ENCODE measurements around the gene TSC22D4. TPM values are rescaled to one million over a fixed set of nuclear protein-coding genes. Genes with fewer than 3 reads are reported as not detected.
"Not testable (repeated sequence)": the region's sequence is repeated elsewhere in the genome, so short reads cannot be mapped to it uniquely, and the experiment has no call there.

TSC22D4 gene
- total RNA-seq, 2 experiments from 2014 or later = 92.6 to 94.2 TPM

GRCh38 chr7:100443096-100443840 is 35.7 kb downstream of the TSC22D4 start:
- intact Hi-C loops (cut with micrococcal nuclease) = no loop called here
- H3K27me3 Mint-ChIP-seq = no peaks in the 10 kb centered on the region
- ChIA-PET POLR2A (interaction anchor here (0.6 to 2.3 kb wide), 3 partner anchors 8 to 37 kb away, joined by 3 to 11 read pairs (median 3); partner anchors contain the start of gene PPP1R35), CTCF (interaction anchor here (0.9 to 3.8 kb wide), 3 partner anchors 11 to 116 kb away, joined by 3 to 17 read pairs (median 4); no protein-coding TSS in a partner anchor)
- no peak for TF ChIP-seq CTCF (IDR thresholded peaks at IDR 0.05)
- DNase-seq (no peak), ATAC-seq (no peak)
- H3K9me3 Mint-ChIP-seq = no peaks in the 10 kb centered on the region
- peak overlapping the region; percentile 3 for H3K27ac Mint-ChIP-seq
- no peak overlapping the region for H3K4me3 Mint-ChIP-seq
- no peaks in the 10 kb centered on the region for H3K36me3 Mint-ChIP-seq (ENCODE audit: low read depth)
- peaks cover 13% of the 10 kb centered on the region for H3K4me1 Mint-ChIP-seq (ENCODE audit: low read depth)

GRCh38 chr7:100441641-100442535 is 37.1 kb downstream of the TSC22D4 start:
- intact Hi-C loops (cut with micrococcal nuclease) = no loop called here
- Mint-ChIP-seq H3K27ac (no peak overlapping the region), H3K36me3 (ENCODE audit: low read depth) (no peaks in the 10 kb centered on the region), H3K27me3 (no peaks in the 10 kb centered on the region), H3K4me1 (ENCODE audit: low read depth) (peaks cover 13% of the 10 kb centered on the region), H3K4me3 (no peak overlapping the region), H3K9me3 (no peaks in the 10 kb centered on the region)
- ATAC-seq = no peak
- POLR2A ChIA-PET = no interaction called here
- TF ChIP-seq CTCF (IDR thresholded peaks at IDR 0.05) = no peak
- CTCF ChIA-PET = interaction anchor here (3.8 kb wide), 1 partner anchor 13 kb away, joined by 17 read pairs; no protein-coding TSS in a partner anchor
- DNase-seq = no peak

GRCh38 chr7:100439244-100439643 is 39.8 kb downstream of the TSC22D4 start:
- DNase-seq = not testable (repeated sequence)

GRCh38 chr7:100438731-100439130 is 40.3 kb downstream of the TSC22D4 start:
- Mint-ChIP-seq H3K36me3 (ENCODE audit: low read depth) (peaks cover 23% of the 10 kb centered on the region), H3K4me1 (ENCODE audit: low read depth) (peaks cover 12% of the 10 kb centered on the region)
- POLR2A ChIA-PET = interaction anchor here (1.0 kb wide), 1 partner anchor 9 kb away, joined by 4 read pairs; the partner anchor contains the start of gene MEPCE
- H3K9me3 Mint-ChIP-seq; ATAC-seq; DNase-seq; H3K27me3 Mint-ChIP-seq; H3K4me3 Mint-ChIP-seq; intact Hi-C loops (cut with micrococcal nuclease); H3K27ac Mint-ChIP-seq: not testable (repeated sequence)
- CTCF ChIA-PET = interaction anchor here (2.0 kb wide), 1 partner anchor 11 kb away, joined by 12 read pairs; no protein-coding TSS in a partner anchor

More at GRCh38 chr7:100439244-100439643, 39.8 kb downstream of the TSC22D4 start:
- intact Hi-C loops (cut with micrococcal nuclease); H3K27me3 Mint-ChIP-seq; ATAC-seq; H3K4me1 Mint-ChIP-seq (ENCODE audit: low read depth); H3K4me3 Mint-ChIP-seq; H3K27ac Mint-ChIP-seq; H3K9me3 Mint-ChIP-seq: not testable (repeated sequence)
- ChIA-PET POLR2A (interaction anchor here (1.0 kb wide), 1 partner anchor 9 kb away, joined by 4 read pairs; the partner anchor contains the start of gene MEPCE), CTCF (interaction anchor here (2.0 kb wide), 1 partner anchor 11 kb away, joined by 12 read pairs; no protein-coding TSS in a partner anchor)
- H3K36me3 Mint-ChIP-seq (ENCODE audit: low read depth) = peaks cover 18% of the 10 kb centered on the region

GRCh38 chr7:100438172-100438571 is 40.8 kb downstream of the TSC22D4 start:
- CTCF ChIA-PET = interaction anchor here (0.9 to 1.3 kb wide), 3 partner anchors 12 to 253 kb away, joined by 3 to 6 read pairs (median 3); no protein-coding TSS in a partner anchor
- Mint-ChIP-seq H3K4me3 (peak overlapping the region; percentile 13), H3K9me3 (no peaks in the 10 kb centered on the region), H3K27ac (peak overlapping the region; percentile 27), H3K4me1 (ENCODE audit: low read depth) (peaks cover 18% of the 10 kb centered on the region), H3K27me3 (no peaks in the 10 kb centered on the region), H3K36me3 (ENCODE audit: low read depth) (peaks cover 28% of the 10 kb centered on the region)
- POLR2A ChIA-PET = interaction anchor here (2.6 kb wide), 1 partner anchor 10 kb away, joined by 12 read pairs; the partner anchor contains the start of gene ZCWPW1
- intact Hi-C loops (cut with micrococcal nuclease) = no loop called here
- no peak for DNase-seq
- no peak for TF ChIP-seq CTCF (IDR thresholded peaks at IDR 0.05)
- no peak for ATAC-seq

Measured in activated CD8-positive, alpha-beta T cell treated with anti-CD3 and anti-CD28 coated beads for 36 hours (primary cell).